Stimulated activated CD4-positive, alpha-beta T cell treated with anti-CD3 and anti-CD28 coated beads, Interleukin-2, amount 100 ng/mL, for 48 hours (primary cell): ENCODE results near the gene PNP.
"Not testable (repeated sequence)": the region's sequence is repeated elsewhere in the genome, so short reads cannot be mapped to it uniquely, and the experiment has no call there.

Experiments used
- DNase-seq, 2 donors: peaks; one replicate each; pipeline ENCODE4 v3.0.0-alpha.2; 2020

Gene PNP

DNA sequence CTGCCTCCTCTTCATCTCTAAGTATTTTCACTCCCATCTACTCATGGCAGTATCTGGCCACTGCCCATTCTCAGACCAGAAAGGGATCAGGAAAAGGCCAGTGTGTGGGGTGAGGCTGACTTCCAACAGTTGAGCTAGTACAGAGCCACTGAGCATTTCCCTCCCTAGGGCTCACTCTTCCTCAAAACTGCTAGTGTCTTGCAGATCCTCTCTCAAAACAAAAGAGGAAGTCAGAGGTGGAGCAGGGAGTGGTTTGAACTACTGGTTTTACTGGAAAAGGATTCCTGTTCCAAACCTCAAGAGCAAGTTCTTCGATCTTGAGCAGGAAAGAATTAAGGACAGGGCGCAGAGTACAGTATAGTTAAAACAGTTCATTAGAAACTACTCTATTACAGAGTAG is 24.4 kb downstream of the PNP start:
- no peak for DNase-seq

DNA sequence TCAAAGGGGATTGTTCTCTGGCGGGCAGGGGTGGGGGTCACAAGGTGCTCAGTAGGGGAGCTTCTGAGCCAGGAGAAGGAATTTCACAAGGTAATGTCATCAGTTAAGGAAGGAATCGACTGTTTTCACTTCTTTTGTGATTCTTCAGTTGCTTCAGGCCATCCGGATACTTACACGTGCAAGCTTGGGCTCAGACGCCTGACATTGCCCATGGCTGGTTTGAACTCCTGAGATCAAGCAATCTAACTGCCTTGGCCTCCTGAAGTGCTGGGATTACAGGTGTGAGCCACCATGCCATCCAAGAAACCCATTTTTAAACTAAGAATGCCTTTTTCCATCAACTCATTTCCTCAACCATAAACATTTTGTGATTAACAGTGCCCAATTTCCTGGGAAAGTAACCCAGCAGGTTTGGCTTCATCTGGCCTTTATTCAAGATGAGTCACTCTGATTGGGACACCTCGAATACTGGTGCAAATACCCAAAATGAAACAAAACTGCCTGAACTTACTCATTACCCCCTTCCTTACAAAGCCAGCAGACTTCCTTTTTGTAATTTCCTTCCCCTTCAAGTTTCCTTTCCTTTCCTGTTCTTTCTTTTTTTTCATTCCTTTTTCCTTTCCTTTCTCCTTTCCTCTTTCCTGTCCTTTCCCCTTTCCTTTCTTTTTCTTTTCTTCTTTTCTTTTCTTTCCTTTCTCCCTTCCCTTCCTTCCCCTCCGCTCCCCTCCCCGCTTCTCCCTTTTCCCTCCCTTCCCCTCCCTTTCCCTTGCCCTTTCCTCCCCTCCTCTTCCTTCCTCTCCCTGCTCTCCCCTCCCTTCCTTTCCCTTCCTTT is 25.9 kb downstream of the PNP start:
- no peak for DNase-seq

- DNase-seq = no peak
These were observed 29.4 kb downstream of the PNP start for GRCh38 chr14:20498622-20499021.

- no peak for DNase-seq
These were observed 29.9 kb downstream of the PNP start for GRCh38 chr14:20499108-20499507.

GRCh38 chr14:20499881-20500280 is 30.7 kb downstream of the PNP start:
- DNase-seq = no peak

DNA sequence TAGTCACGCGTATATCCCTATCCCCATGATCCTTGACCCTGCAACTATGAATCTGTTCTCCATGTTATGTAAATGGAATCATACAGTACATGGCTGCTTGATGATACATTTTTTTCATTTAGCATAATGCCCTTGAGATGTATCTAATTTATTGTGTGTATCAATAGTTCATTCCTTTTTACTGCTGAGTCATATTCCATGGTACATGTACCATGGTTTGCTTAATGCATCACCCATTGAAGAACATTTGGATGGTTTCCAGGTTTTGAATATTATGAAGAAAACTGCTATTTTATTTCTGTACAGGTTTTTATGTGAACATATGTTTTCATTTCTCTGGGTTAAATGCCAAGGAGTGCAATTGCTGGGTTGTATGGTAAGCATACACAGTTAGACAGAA is 32.1 kb downstream of the PNP start:
- DNase-seq = no peak

GRCh38 chr14:20503898-20504297 is 34.7 kb downstream of the PNP start:
- no peak for DNase-seq

DNA sequence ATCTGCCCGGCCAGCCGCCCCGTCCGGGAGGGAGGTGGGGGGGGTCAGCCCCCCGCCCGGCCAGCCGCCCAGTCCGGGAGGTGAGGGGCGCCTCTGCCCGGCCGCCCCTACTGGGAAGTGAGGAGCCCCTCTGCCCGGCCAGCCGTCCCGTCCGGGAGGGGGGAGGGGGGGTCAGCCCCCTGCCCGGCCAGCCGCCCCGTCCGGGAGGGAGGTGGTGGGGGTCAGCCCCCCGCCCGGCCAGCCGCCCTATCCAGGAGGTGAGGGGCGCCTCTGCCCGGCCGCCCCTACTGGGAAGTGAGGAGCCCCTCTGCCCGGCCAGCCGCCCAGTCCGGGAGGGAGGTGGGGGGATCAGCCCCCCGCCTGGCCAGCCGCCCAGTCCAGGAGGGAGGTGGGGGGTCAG is 37.1 kb downstream of the PNP start:
- DNase-seq = not testable (repeated sequence)

DNA sequence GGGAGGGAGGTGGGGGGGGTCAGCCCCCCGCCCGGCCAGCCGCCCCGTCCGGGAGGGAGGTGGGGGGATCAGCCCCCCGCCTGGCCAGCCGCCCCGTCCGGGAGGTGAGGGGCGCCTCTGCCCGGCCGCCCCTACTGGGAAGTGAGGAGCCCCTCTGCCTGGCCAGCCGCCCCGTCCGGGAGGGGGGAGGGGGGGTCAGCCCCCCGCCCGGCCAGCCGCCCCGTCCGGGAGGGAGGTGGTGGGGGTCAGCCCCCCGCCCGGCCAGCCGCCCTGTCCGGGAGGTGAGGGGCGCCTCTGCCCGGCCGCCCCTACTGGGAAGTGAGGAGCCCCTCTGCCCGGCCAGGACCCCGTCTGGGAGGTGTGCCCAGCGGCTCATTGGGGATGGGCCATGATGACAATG is 37.5 kb downstream of the PNP start:
- DNase-seq = not testable (repeated sequence)

GRCh38 chr14:20507537-20507936 is 38.3 kb downstream of the PNP start:
- not testable (repeated sequence) for DNase-seq

DNA sequence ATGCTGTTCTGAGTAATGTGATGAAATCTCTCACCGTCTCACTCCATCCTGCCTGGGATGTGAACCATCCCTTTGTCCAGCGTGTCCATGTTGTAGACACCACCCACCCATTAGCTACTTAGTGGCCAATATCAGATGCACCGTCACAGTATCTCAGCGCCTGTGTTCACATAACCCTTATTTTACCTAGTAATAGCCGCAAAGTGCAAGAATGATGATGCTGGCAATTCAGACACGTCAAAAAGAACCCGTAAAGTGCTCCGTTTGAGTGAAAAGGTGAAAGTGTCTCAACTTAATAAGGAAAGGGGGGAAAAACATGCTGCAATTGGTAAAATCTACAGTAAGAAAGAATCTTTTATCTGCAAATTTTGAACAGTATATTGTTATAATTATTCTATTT is 39.2 kb downstream of the PNP start:
- DNase-seq = no peak

- DNase-seq = no peak
These were observed 43.1 kb downstream of the PNP start for GRCh38 chr14:20512177-20512905.

GRCh38 chr14:20515846-20516245 is 46.6 kb downstream of the PNP start:
- DNase-seq = no peak

GRCh38 chr14:20516921-20517320 is 47.7 kb downstream of the PNP start:
- no peak for DNase-seq

DNA sequence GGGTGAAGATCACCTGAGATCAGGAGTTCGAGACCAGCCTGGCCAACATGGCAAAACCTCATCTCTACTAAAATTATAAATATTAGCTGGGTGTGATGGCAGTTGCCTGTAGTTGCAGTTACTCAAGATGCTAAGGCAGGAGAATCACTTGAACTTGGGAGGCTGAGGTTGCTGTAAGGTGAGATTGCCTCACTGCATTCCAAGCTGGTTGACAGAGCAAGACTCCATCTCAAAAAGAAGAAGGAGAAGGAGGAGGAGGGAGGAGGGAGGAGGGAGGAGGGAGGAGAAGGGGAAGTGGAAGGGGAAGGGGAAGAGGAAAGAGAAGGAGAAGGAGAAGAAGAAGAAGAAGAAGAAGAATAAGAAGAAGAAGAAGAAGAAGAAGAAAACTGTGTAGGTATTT is 53.1 kb downstream of the PNP start:
- DNase-seq = no peak

DNA sequence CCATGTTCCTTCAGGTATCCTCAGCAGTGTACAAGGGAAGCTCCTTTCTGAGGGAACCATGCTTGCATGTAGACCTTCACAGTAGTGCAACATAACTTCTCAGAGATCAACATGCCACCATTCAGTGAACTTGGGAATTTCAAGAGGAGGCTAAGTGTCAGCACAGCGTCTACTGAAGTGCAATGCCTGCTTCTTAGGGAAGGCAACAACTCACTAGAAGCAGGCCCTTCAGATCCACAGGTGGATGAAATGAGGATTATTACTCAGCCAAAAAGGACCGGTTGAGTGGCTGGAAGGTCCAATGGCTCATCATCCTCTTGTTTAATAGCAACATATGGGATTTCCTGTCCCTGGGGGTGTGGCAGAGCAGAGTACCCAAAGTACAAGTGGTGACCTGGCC is 54.8 kb downstream of the PNP start:
- no peak for DNase-seq
